Neural progenitor cell (in vitro differentiated cells): ENCODE measurements around the gene SRRD.

Experiments used
- EZH2 ChIP-seq: fragments of 200-600 bp; sonication (generic); IDR thresholded peaks from 2 replicates; pipeline ENCODE4 v1.6.1; 2017; ENCODE audit warnings: antibody characterized with exemption, mild to moderate bottlenecking, moderate library complexity
- EZH2phosphoT487 ChIP-seq: fragments of 200-600 bp; sonication (generic); IDR thresholded peaks from 2 replicates; pipeline ENCODE4 v1.6.1; 2017; ENCODE audit warnings: antibody characterized with exemption
- TF ChIP-seq, protein P1 (sequence below): fragments of 200-600 bp; sonication (generic); IDR thresholded peaks from 2 replicates; pipeline ENCODE4 v1.5.1; 2017; ENCODE audit warnings: antibody characterized with exemption, mild to moderate bottlenecking

- TF ChIP-seq, protein P1, sequence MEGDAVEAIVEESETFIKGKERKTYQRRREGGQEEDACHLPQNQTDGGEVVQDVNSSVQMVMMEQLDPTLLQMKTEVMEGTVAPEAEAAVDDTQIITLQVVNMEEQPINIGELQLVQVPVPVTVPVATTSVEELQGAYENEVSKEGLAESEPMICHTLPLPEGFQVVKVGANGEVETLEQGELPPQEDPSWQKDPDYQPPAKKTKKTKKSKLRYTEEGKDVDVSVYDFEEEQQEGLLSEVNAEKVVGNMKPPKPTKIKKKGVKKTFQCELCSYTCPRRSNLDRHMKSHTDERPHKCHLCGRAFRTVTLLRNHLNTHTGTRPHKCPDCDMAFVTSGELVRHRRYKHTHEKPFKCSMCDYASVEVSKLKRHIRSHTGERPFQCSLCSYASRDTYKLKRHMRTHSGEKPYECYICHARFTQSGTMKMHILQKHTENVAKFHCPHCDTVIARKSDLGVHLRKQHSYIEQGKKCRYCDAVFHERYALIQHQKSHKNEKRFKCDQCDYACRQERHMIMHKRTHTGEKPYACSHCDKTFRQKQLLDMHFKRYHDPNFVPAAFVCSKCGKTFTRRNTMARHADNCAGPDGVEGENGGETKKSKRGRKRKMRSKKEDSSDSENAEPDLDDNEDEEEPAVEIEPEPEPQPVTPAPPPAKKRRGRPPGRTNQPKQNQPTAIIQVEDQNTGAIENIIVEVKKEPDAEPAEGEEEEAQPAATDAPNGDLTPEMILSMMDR, result no peak
- TF ChIP-seq EZH2 (no peak), EZH2phosphoT487 (no peak)
Measured at GRCh38 chr22:26463688-26464087, 20.0 kb upstream of the SRRD start.
